SJCRH30 (cell line): ENCODE results near the gene TP73. TPM values are rescaled to one million over a fixed set of nuclear protein-coding genes. Genes with fewer than 3 reads are reported as not detected.

ENCODE experiments used
- DNase-seq, 2 experiments: peaks; one replicate each; pipeline ENCODE4 v3.0.0-alpha.2; 2015 to 2020
- H3K27ac ChIP-seq: fragments of 250-450 bp; sonication (Bioruptor Pico); 2 replicates; pipeline ENCODE4 v1.5.1; 2020; ENCODE audit warnings: mild to moderate bottlenecking, moderate library complexity
- H3K27me3 ChIP-seq: fragments of 250-450 bp; sonication (Bioruptor Pico); 2 replicates; pipeline ENCODE4 v1.5.1; 2020; ENCODE audit warnings: mild to moderate bottlenecking, moderate library complexity
- H3K36me3 ChIP-seq: fragments of 250-450 bp; sonication (Bioruptor Pico); 2 replicates; pipeline ENCODE4 v1.5.1; 2020; ENCODE audit warnings: mild to moderate bottlenecking, moderate library complexity
- H3K4me1 ChIP-seq: fragments of 250-450 bp; sonication (Bioruptor Pico); 2 replicates; pipeline ENCODE4 v1.5.1; 2020; ENCODE audit warnings: mild to moderate bottlenecking, moderate library complexity
- H3K4me3 ChIP-seq: fragments of 250-450 bp; sonication (Bioruptor Pico); 2 replicates; pipeline ENCODE4 v1.5.1; 2020; ENCODE audit warnings: mild to moderate bottlenecking, moderate library complexity
- H3K9me3 ChIP-seq: fragments of 250-450 bp; sonication (Bioruptor Pico); replicated peaks from 2 replicates; pipeline ENCODE4 v1.5.1; 2020; ENCODE audit warnings: mild to moderate bottlenecking, moderate library complexity
- total RNA-seq: library from RNA; depleted of rRNA; stranded (reverse); fragments of >200 nt; shearing (Covaris generic); gene quantifications from 2 replicates; pipeline ENCODE4 v1.2.3, GENCODE V29; 2014; rRNA removed

The TP73 gene
- total RNA-seq, 1 experiment from 2014 or later, result 14.9 TPM

GRCh38 chr1:3777647-3778589 is 125.6 kb downstream of the TP73 start:
- Histone ChIP-seq H3K36me3 (peaks cover 38% of the 10 kb centered on the region), H3K27ac (no peak overlapping the region), H3K9me3 (no peaks in the 10 kb centered on the region), H3K4me3 (no peak overlapping the region), H3K27me3 (no peaks in the 10 kb centered on the region), H3K4me1 (peaks cover 33% of the 10 kb centered on the region)
- no peak for DNase-seq

GRCh38 chr1:3778590-3779264 is 126.4 kb downstream of the TP73 start:
- Histone ChIP-seq H3K4me3 (no peak overlapping the region), H3K9me3 (no peaks in the 10 kb centered on the region), H3K4me1 (peaks cover 31% of the 10 kb centered on the region), H3K27ac (no peak overlapping the region), H3K27me3 (no peaks in the 10 kb centered on the region), H3K36me3 (peaks cover 45% of the 10 kb centered on the region)
- no peak for DNase-seq

- Histone ChIP-seq H3K9me3 (no peaks in the 10 kb centered on the region), H3K36me3 (peaks cover 51% of the 10 kb centered on the region), H3K4me3 (no peak overlapping the region), H3K27ac (no peak overlapping the region), H3K27me3 (no peaks in the 10 kb centered on the region), H3K4me1 (peaks cover 24% of the 10 kb centered on the region)
- DNase-seq, result no peak
Measured at GRCh38 chr1:3779265-3779911, 127.1 kb downstream of the TP73 start.

- H3K36me3 ChIP-seq, result peaks cover 57% of the 10 kb centered on the region
Measured at GRCh38 chr1:3779912-3780416, 127.6 kb downstream of the TP73 start.

GRCh38 chr1:3780901-3781300 is 128.6 kb downstream of the TP73 start:
- Histone ChIP-seq H3K27me3 (no peaks in the 10 kb centered on the region), H3K27ac (no peak overlapping the region), H3K4me1 (peaks cover 13% of the 10 kb centered on the region), H3K9me3 (no peaks in the 10 kb centered on the region), H3K36me3 (peaks cover 66% of the 10 kb centered on the region), H3K4me3 (no peak overlapping the region)
- DNase-seq, result no peak

More at GRCh38 chr1:3779912-3780416, 127.6 kb downstream of the TP73 start:
- Histone ChIP-seq H3K4me1 (peaks cover 20% of the 10 kb centered on the region), H3K27me3 (no peaks in the 10 kb centered on the region), H3K4me3 (no peak overlapping the region), H3K9me3 (no peaks in the 10 kb centered on the region), H3K27ac (no peak overlapping the region)
- DNase-seq, result no peak

- Histone ChIP-seq H3K27me3 (no peaks in the 10 kb centered on the region), H3K36me3 (peaks cover 83% of the 10 kb centered on the region), H3K27ac (no peak overlapping the region), H3K4me1 (no peaks in the 10 kb centered on the region), H3K9me3 (no peaks in the 10 kb centered on the region), H3K4me3 (no peak overlapping the region)
- DNase-seq, result no peak
Measured at GRCh38 chr1:3783651-3784474, 131.5 kb downstream of the TP73 start.

GRCh38 chr1:3785045-3785444 is 132.7 kb downstream of the TP73 start:
- no peaks in the 10 kb centered on the region for H3K4me1 ChIP-seq
- no peaks in the 10 kb centered on the region for H3K9me3 ChIP-seq
- peaks cover 71% of the 10 kb centered on the region for H3K36me3 ChIP-seq

GRCh38 chr1:3785456-3786157 is 133.3 kb downstream of the TP73 start:
- Histone ChIP-seq H3K36me3 (peaks cover 66% of the 10 kb centered on the region), H3K27me3 (no peaks in the 10 kb centered on the region)
- no peak for DNase-seq

More at GRCh38 chr1:3785045-3785444, 132.7 kb downstream of the TP73 start:
- no peak overlapping the region for H3K4me3 ChIP-seq
- no peak for DNase-seq
- no peak overlapping the region for H3K27ac ChIP-seq
- H3K27me3 ChIP-seq, result no peaks in the 10 kb centered on the region

More at GRCh38 chr1:3785456-3786157, 133.3 kb downstream of the TP73 start:
- Histone ChIP-seq H3K4me3 (no peak overlapping the region), H3K4me1 (no peaks in the 10 kb centered on the region), H3K27ac (no peak overlapping the region), H3K9me3 (no peaks in the 10 kb centered on the region)

Other genes starting within 250 kb of the TP73 start
- gene ARHGEF16, start 197.9 kb upstream of the TP73 start, total RNA-seq, result 0.18 and 0.57 TPM in 2 replicates
- gene MEGF6, start 41.0 kb upstream of the TP73 start, total RNA-seq, result 0.08 TPM in 1 of 2 replicates, not detected in the other
- 20.0 and 21.1 TPM in 2 replicates for gene TPRG1L, start 27.5 kb upstream of the TP73 start, total RNA-seq
- gene WRAP73, start 2.4 kb upstream of the TP73 start, total RNA-seq, result 41.6 and 47.9 TPM in 2 replicates
- gene CCDC27, start 99.9 kb downstream of the TP73 start, total RNA-seq, result not detected in 2 replicates
- gene SMIM1, start 120.2 kb downstream of the TP73 start, total RNA-seq, result not detected in 2 replicates
- gene LRRC47, start 144.0 kb downstream of the TP73 start, total RNA-seq, result 48.7 and 51.9 TPM in 2 replicates
- gene CEP104, start 204.7 kb downstream of the TP73 start, total RNA-seq, result 30.5 and 35.1 TPM in 2 replicates
- 5.6 and 6.4 TPM in 2 replicates for gene DFFB, start 205.0 kb downstream of the TP73 start, total RNA-seq
- 55.0 and 59.2 TPM in 2 replicates for gene C1orf174, start 247.8 kb downstream of the TP73 start, total RNA-seq